Transverse colon (tissue), 4 donors: ENCODE data around the gene SP110. TPM values are rescaled to one million over a fixed set of nuclear protein-coding genes. Genes with fewer than 3 reads are reported as not detected.

Experiments used
- DNase-seq: peaks from one replicate; pipeline ENCODE4 v3.0.0-alpha.2; 2019
- H3K27ac ChIP-seq, 4 donors: fragments of 200-600 bp; sonication (generic); 2 replicates each; pipeline ENCODE4 v1.5.1; 2016 to 2018; ENCODE audit warnings: inconsistent platforms in 4 of 4
- H3K27me3 ChIP-seq: fragments of 200-600 bp; sonication (generic); 2 replicates; pipeline ENCODE4 v1.5.1; 2017; ENCODE audit warnings: inconsistent platforms
- H3K36me3 ChIP-seq, 4 donors: fragments of 200-600 bp; sonication (generic); 2 replicates each; pipeline ENCODE4 v1.5.1; 2017 to 2019; ENCODE audit warnings: inconsistent platforms in 4 of 4
- H3K4me1 ChIP-seq, 4 donors: fragments of 200-600 bp; sonication (generic); 2 replicates each; pipeline ENCODE4 v1.5.1; 2017 to 2020; ENCODE audit warnings: inconsistent platforms in 4 of 4
- H3K4me3 ChIP-seq, 4 donors: fragments of 200-600 bp; sonication (generic); 1 replicate in 1 of 4; 2 replicates in 3 of 4; pipeline versions ENCODE4 v1.5.1 to v1.6.1; 2017 to 2019; ENCODE audit warnings: inconsistent platforms in 4 of 4
- H3K9me3 ChIP-seq, 2 donors: fragments of 200-600 bp; sonication (generic); 2 replicates each; pipeline ENCODE4 v1.5.1; 2017 to 2019; ENCODE audit warnings: inconsistent platforms in 2 of 2
- EP300 ChIP-seq: sonication (generic); formaldehyde crosslinking; IDR thresholded peaks from one replicate; pipeline ENCODE4 v1.6.1; 2017; ENCODE audit warnings: antibody characterized with exemption, low read depth
- POLR2A ChIP-seq: fragments of 450-650 bp; IDR thresholded peaks from one replicate; pipeline ENCODE4 v1.6.1; 2016; ENCODE audit warnings: antibody characterized with exemption, mild to moderate bottlenecking, moderate library complexity
- POLR2AphosphoS5 ChIP-seq, 3 donors: sonication (generic); formaldehyde crosslinking; IDR thresholded peaks; one replicate each; pipeline ENCODE4 v1.6.1; 2016; ENCODE audit warnings: antibody characterized with exemption in 3 of 3
- WGBS, 2 donors: methylation state at CpG; one replicate each; pipeline ENCODE4 v1.1.5; 2018; ENCODE audit warnings: low coverage in 1 of 2; 5-methylcytosine and 5-hydroxymethylcytosine counted together
- in situ Hi-C, 4 donors: fragments of 200-750 bp; cut with MboI; loops; one replicate each; pipeline versions ENCODE4 v1.15.0 to v1.15.1; 2017; ENCODE audit warnings: low sequenced_read_pairs in 3 of 4, low pct_ligation_motif_present in 1 of 4, low pct_unique_long_range_greater_than_20kb in 1 of 4
- intact Hi-C: fragments of 100-400 bp; cut with DNase I; formaldehyde crosslinking; loops from one replicate; pipeline ENCODE4 v1.15.1; 2023; ENCODE audit warnings: low total_unique reads
- total RNA-seq, 4 donors: library from RNA; depleted of rRNA; stranded (reverse); fragments of >200 nt; gene quantifications; one replicate each; pipeline ENCODE4 v1.1.0, GENCODE V29; 2016
- TF ChIP-seq, protein P1 (sequence below), 5 experiments: fragments of 200-600 bp in 3 of 5; fragments of 450-650 bp in 2 of 5; sonication (generic) in 3 of 5; IDR thresholded peaks; 1 replicate in 2 of 5; 2 replicates in 3 of 5; pipeline ENCODE4 v1.5.1; 2016 to 2017; ENCODE audit warnings: antibody characterized with exemption in 5 of 5, inconsistent platforms in 3 of 5, mild to moderate bottlenecking in 2 of 5, moderate library complexity in 1 of 5

SP110 gene
- total RNA-seq, 4 donors from 2014 or later = 15.0 to 38.4 (median 29.5) TPM

GRCh38 chr2:230137902-230138539 is 81.8 kb downstream of the SP110 start:
- in situ Hi-C loops = no loop called here
- Histone ChIP-seq H3K27me3 (no peaks in the 10 kb centered on the region), H3K4me1 (no peaks in the 10 kb centered on the region), H3K9me3 (peaks cover 0 to 3% of the 10 kb centered on the region in 2 donors), H3K27ac (no peak overlapping the region), H3K36me3 (no peaks in the 10 kb centered on the region), H3K4me3 (no peak overlapping the region)
- no peak for TF ChIP-seq POLR2A
- TF ChIP-seq, protein P1, sequence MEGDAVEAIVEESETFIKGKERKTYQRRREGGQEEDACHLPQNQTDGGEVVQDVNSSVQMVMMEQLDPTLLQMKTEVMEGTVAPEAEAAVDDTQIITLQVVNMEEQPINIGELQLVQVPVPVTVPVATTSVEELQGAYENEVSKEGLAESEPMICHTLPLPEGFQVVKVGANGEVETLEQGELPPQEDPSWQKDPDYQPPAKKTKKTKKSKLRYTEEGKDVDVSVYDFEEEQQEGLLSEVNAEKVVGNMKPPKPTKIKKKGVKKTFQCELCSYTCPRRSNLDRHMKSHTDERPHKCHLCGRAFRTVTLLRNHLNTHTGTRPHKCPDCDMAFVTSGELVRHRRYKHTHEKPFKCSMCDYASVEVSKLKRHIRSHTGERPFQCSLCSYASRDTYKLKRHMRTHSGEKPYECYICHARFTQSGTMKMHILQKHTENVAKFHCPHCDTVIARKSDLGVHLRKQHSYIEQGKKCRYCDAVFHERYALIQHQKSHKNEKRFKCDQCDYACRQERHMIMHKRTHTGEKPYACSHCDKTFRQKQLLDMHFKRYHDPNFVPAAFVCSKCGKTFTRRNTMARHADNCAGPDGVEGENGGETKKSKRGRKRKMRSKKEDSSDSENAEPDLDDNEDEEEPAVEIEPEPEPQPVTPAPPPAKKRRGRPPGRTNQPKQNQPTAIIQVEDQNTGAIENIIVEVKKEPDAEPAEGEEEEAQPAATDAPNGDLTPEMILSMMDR (IDR thresholded peaks at IDR 0.05) = no peak
- TF ChIP-seq POLR2AphosphoS5 (IDR thresholded peaks at IDR 0.05) = no peak
- TF ChIP-seq EP300 = no peak
- 100% methylated on average over 1 of the region's 1 CpG for WGBS, 2 donors
- intact Hi-C loops = no loop called here
- DNase-seq = no peak

DNA sequence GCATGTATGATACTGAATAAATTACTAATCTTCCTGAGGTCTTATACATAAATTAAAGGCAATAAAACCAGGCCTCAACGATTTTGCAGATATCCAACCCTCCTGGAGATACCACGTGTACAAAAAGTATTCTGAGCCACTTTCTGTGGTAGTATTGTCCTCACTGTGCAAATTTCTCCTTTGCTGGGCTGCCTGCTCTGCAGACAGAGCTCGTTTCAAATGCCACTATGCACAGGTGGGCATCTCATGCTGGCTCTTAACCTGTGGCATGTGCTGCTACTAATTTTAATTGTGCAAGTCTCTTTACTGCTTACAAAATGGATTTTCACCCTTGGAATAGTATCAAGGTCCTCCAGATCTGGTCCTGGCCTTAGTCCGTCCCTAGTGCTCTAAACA is 84.7 kb downstream of the SP110 start:
- Histone ChIP-seq H3K4me3 (no peak overlapping the region), H3K9me3 (peaks cover 0 to 3% of the 10 kb centered on the region in 2 donors), H3K27me3 (no peaks in the 10 kb centered on the region), H3K36me3 (no peaks in the 10 kb centered on the region), H3K4me1 (peaks cover 0 to 4% (median 0%) of the 10 kb centered on the region in 4 donors), H3K27ac (no peak overlapping the region)
- TF ChIP-seq POLR2AphosphoS5 (IDR thresholded peaks at IDR 0.05) (no peak), EP300 (no peak), POLR2A (no peak)
- TF ChIP-seq, protein P1 (IDR thresholded peaks at IDR 0.05) = no peak
- in situ Hi-C loops (no loop called here), intact Hi-C loops (no loop called here)
- DNase-seq = no peak
- WGBS, 2 donors = 58 to 66% methylated on average over 4 of the region's 4 CpGs

DNA sequence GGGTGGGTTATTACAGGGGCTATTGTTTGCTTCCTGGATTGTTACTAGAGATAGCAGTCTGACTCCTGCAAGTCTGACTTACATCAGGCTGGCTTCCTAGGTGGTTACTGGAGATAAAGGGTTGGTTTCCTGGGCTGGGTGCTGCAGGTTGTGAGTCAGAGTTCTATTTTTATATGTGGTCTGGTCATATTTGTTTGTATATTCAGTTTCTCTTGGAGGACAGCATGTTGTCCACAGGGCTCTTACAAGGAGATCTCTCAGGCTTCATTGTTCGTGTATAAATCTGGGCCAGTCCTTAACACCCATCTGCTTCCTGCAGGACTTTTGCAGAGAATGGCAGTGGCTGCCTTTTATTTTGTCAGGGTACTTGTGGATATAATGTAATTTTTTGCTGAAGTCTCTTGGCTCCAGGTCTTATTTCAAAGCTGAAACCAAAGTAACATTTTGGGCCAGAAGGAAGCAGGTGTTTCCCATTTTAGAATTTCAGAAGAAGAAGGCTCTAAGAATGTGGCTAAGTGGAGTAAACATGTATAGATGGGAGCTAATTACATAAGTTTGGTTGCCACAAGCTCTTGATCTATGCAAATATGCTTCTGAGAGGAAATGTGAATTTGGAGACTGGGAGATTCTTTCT is 85.2 kb downstream of the SP110 start:
- no peaks in the 10 kb centered on the region for H3K36me3 ChIP-seq
- H3K27me3 ChIP-seq = no peaks in the 10 kb centered on the region
- in situ Hi-C loops = no loop called here
- TF ChIP-seq POLR2A (no peak), POLR2AphosphoS5 (IDR thresholded peaks at IDR 0.05) (no peak), EP300 (no peak)
- TF ChIP-seq, protein P1 (IDR thresholded peaks at IDR 0.05) = no peak
- peaks cover 0 to 9% (median 0%) of the 10 kb centered on the region in 4 donors for H3K4me1 ChIP-seq
- WGBS, 2 donors = 60 to 64% methylated on average over 1 of the region's 1 CpG
- H3K4me3 ChIP-seq = no peak overlapping the region
- peak overlapping the region in 1 of 4 donors; percentile 44 for H3K27ac ChIP-seq
- DNase-seq = no peak
- intact Hi-C loops = no loop called here
- peaks cover 0 to 3% of the 10 kb centered on the region in 2 donors for H3K9me3 ChIP-seq

GRCh38 chr2:230131366-230131765 is 88.4 kb downstream of the SP110 start:
- Histone ChIP-seq H3K4me3 (no peak overlapping the region), H3K27ac (peak overlapping the region; percentile 19 to 71 (median 52)), H3K4me1 (peaks cover 0 to 25% (median 8%) of the 10 kb centered on the region in 4 donors), H3K27me3 (no peaks in the 10 kb centered on the region), H3K9me3 (peaks cover 0 to 3% of the 10 kb centered on the region in 2 donors), H3K36me3 (no peaks in the 10 kb centered on the region)
- 54 to 57% methylated on average over 4 of the region's 4 CpGs for WGBS, 2 donors
- intact Hi-C loops (no loop called here), in situ Hi-C loops (no loop called here)
- TF ChIP-seq EP300 (no peak), POLR2AphosphoS5 (IDR thresholded peaks at IDR 0.05) (no peak), POLR2A (no peak)
- TF ChIP-seq, protein P1 (IDR thresholded peaks at IDR 0.05) = no peak
- no peak for DNase-seq
